Measurements from ENCODE around the gene SHB. TPM values are rescaled to one million over a fixed set of nuclear protein-coding genes. Genes with fewer than 3 reads are reported as not detected.

Gene SHB
- total and polyA plus RNA-seq, 2 experiments from 2014 or later: 20.8 to 48.3 TPM

GRCh38 chr9:37929441-37929895, 139.6 kb downstream of the SHB start:
- Histone ChIP-seq H3K27me3 (no peaks in the 10 kb centered on the region), H3K36me3 (replicated peaks; ENCODE audit: insufficient read depth, low read depth) (no peaks in the 10 kb centered on the region), H2AFZ (no peak overlapping the region), H3K27ac (no peak overlapping the region), H3K79me2 (peaks cover 20% of the 10 kb centered on the region), H4K20me1 (ENCODE audit: insufficient read depth, poor library complexity, severe bottlenecking) (no peaks in the 10 kb centered on the region), H3K9me3 (ENCODE audit: low read depth) (no peaks in the 10 kb centered on the region), H3K9me2 (replicated peaks; ENCODE audit: insufficient read depth) (no peaks in the 10 kb centered on the region), H3K4me1 (ENCODE audit: insufficient read depth) (no peaks in the 10 kb centered on the region), H3K4me2 (no peak overlapping the region), H3K4me3 (no peak overlapping the region)
- DNase-seq (ENCODE audit: low spot score): no peak
- TF ChIP-seq EZH2phosphoT487 (IDR thresholded peaks at IDR 0.05; ENCODE audit: low read depth, severe bottlenecking, unreplicated experiment) (no peak), CTCF (IDR thresholded peaks at IDR 0.05; ENCODE audit: poor library complexity) (no peak), EZH2 (IDR thresholded peaks at IDR 0.05; ENCODE audit: borderline replicate concordance) (no peak)
- 87% methylated on average over 11 of the region's 11 CpGs for WGBS (ENCODE audit: low lambda C conversion rate, missing lambda C conversion rate)

GRCh38 chr9:37928552-37929430, 140.2 kb downstream of the SHB start:
- Histone ChIP-seq H3K79me2 (peaks cover 21% of the 10 kb centered on the region), H4K20me1 (ENCODE audit: insufficient read depth, poor library complexity, severe bottlenecking) (no peaks in the 10 kb centered on the region), H3K4me2 (no peak overlapping the region), H3K27ac (no peak overlapping the region), H3K27me3 (no peaks in the 10 kb centered on the region), H2AFZ (no peak overlapping the region), H3K4me3 (no peak overlapping the region), H3K9me2 (replicated peaks; ENCODE audit: insufficient read depth) (no peaks in the 10 kb centered on the region), H3K4me1 (ENCODE audit: insufficient read depth) (no peaks in the 10 kb centered on the region), H3K36me3 (replicated peaks; ENCODE audit: insufficient read depth, low read depth) (no peaks in the 10 kb centered on the region), H3K9me3 (ENCODE audit: low read depth) (no peaks in the 10 kb centered on the region)
- DNase-seq (ENCODE audit: low spot score): no peak
- 91% methylated on average over 20 of the region's 20 CpGs for WGBS (ENCODE audit: low lambda C conversion rate, missing lambda C conversion rate)
- no peak for TF ChIP-seq CTCF (IDR thresholded peaks at IDR 0.05; ENCODE audit: poor library complexity)
- no peak for TF ChIP-seq EZH2 (IDR thresholded peaks at IDR 0.05; ENCODE audit: borderline replicate concordance)
- TF ChIP-seq EZH2phosphoT487 (IDR thresholded peaks at IDR 0.05; ENCODE audit: low read depth, severe bottlenecking, unreplicated experiment): no peak

- H3K36me3 ChIP-seq (replicated peaks; ENCODE audit: insufficient read depth, low read depth): no peaks in the 10 kb centered on the region
- H3K9me3 ChIP-seq (ENCODE audit: low read depth): no peaks in the 10 kb centered on the region
- no peaks in the 10 kb centered on the region for H4K20me1 ChIP-seq (ENCODE audit: insufficient read depth, poor library complexity, severe bottlenecking)
- no peaks in the 10 kb centered on the region for H3K27me3 ChIP-seq
- H3K4me3 ChIP-seq: no peak overlapping the region
- H3K4me1 ChIP-seq (ENCODE audit: insufficient read depth): peaks cover under 1% of the 10 kb centered on the region
- DNase-seq (ENCODE audit: low spot score): no peak
- no peak overlapping the region for H2AFZ ChIP-seq
- WGBS (ENCODE audit: low lambda C conversion rate, missing lambda C conversion rate): 84% methylated on average over 13 of the region's 13 CpGs
- H3K27ac ChIP-seq: no peak overlapping the region
- H3K79me2 ChIP-seq: peaks cover 21% of the 10 kb centered on the region
- no peak for TF ChIP-seq EZH2 (IDR thresholded peaks at IDR 0.05; ENCODE audit: borderline replicate concordance)
- TF ChIP-seq CTCF (IDR thresholded peaks at IDR 0.05; ENCODE audit: poor library complexity): no peak
- TF ChIP-seq EZH2phosphoT487 (IDR thresholded peaks at IDR 0.05; ENCODE audit: low read depth, severe bottlenecking, unreplicated experiment): no peak
- no peak overlapping the region for H3K4me2 ChIP-seq
- no peaks in the 10 kb centered on the region for H3K9me2 ChIP-seq (replicated peaks; ENCODE audit: insufficient read depth)
Observed at GRCh38 chr9:37927601-37928551, 141.2 kb downstream of the SHB start.
